Measurements from ENCODE around the gene ABCB11.
"Not testable (repeated sequence)": the region's sequence is repeated elsewhere in the genome, so short reads cannot be mapped to it uniquely, and the experiment has no call there.

Gene ABCB11

DNA sequence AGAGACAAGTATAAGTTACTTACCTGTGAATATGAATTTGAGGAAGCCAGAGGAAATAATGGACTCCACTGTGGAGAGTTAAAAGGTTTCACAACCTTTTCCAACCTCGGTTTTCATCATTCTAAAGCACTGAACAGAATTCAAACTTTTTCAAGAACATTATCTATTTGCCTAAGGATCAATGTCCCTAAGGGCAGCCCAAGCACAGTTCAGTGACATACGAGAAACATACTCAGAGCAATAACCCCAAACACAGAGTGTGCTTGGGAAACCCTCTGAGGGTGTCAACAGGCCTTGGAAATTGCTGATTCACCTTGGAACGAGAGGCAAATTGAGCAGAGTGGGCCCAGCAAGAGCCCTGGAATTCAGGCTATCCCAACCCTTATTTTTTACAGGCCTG, at the start of gene ABCB11:
Gene ABCB11, minus strand, starts transcription at position 123 of the 400 bp plus-strand sequence. CDS start 13,199 bp downstream, outside the sequence.
- DNase-seq, result no peak

- no peak for DNase-seq
Measured at GRCh38 chr2:169080250-169081069, 49.3 kb upstream of the ABCB11 start.

- no peak for DNase-seq
Measured at GRCh38 chr2:169077674-169078240, 46.6 kb upstream of the ABCB11 start.

DNA sequence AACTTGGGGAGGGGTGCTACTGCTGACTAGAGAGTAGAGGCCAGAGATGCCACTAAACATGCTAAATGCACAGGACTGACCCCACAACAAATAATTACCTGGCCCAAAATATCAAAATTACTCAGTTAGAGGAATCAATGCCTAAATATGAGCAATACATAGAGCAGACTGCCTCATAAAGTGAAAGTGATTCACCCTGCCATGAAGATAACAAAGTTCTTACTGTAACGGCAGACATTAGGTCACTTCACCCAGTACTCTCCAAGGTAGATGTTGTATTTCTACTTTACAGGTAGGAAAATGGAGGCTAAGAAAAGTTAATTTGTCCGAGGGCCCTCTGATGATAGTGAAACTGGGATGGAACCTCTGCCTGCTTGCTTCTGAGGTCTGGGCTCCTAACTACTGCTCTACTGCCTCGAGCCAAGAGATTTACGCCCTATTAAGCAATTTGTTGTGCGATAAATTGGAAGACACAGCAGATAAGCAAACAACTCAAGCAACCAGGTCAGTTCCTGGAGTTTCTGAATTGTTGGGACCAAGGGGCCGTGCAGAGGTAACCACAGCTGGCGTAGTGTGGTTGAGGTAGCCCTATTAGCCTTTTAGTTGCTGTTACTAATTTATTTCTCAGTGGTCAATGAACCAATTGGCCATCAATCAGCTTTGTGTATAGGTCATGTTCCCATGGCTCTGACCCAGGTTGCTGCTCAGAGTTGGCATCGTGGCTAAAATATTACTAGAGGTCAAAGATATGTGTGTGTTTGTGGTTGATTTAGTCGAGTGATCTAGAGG, 43.0 kb upstream of the ABCB11 start:
- no peak for DNase-seq

- no peak for DNase-seq
Measured at GRCh38 chr2:169073211-169073962, 42.3 kb upstream of the ABCB11 start.

DNA sequence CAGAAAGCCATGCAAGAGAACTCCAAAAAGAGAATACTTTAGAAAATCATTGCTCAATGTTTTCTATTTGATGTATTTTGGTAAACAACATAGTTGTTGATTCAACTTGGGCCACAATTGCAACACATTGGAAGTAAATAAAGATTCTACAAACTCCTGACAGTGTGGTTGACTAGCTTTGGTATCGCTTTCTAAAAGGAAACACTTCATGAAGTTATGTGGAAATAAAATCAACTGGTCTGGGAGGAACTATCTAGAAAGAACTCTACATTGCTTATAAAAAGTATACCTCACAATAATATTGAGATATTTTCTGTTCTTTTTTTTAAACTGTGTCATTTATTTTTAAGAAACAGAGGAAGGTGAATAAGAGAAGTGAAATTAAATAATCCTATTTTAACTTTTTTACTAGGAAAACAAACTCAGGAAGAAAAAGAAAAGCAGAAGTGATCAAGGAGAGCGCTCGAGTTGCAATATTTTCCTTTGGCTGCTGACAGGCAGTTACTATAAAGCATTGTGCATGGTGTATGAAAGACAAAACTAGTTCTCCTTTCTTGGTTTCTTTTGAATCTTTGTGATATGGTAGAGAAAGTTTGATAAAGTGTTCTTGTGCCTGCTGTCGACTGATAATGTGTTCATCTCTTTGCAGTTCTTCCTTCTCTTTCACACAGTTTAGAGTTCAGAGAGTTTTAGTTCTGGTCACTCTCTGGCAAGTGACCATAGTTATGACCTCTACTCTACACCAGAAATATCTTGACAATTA, 41.2 kb upstream of the ABCB11 start:
- DNase-seq, result no peak

DNA sequence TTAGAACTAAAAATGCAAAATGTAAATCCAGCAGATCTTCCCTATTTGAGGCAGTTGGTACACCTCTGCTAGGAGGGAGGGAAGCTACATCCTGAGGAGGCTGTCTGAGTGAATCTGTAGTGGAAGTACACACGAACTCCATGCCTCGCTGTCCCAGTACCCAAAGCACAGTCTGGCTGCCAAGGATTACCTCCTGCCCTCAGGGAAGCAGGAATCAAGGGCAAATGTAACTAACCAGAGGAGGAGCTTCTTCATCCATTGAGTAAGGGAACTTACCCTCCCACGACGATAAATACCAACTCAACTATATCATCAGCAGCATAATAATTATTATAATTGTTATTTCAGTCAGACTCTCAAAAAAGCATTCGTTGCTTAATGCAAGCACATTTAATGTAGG, 40.3 kb upstream of the ABCB11 start:
- DNase-seq, result no peak

- DNase-seq, result no peak
Measured at GRCh38 chr2:169069833-169070232, 38.7 kb upstream of the ABCB11 start.

DNA sequence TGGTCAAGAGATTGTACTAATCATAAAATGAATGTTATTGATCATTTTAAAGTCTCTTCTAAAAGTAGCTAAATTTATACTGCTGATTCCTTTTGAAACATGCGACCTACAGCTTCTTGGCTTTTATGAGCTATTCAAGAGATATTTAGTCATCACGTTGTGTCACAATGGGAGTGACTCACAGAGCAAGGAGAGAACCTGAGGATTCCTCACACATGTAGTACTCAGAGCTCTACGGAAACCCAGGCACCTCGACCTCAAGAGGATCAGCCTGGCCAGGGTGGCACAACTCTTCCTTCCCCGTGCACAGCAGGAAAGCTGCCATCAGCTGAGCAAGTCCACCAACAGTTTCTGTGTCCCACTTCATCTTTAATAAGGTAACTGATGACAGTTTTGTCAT, 38.2 kb upstream of the ABCB11 start, which contains the start of gene DHRS9:
Gene DHRS9, plus strand, starts transcription at position 223 of the 400 bp plus-strand sequence. CDS start 12,019 bp downstream, outside the sequence.
- no peak for DNase-seq

DNA sequence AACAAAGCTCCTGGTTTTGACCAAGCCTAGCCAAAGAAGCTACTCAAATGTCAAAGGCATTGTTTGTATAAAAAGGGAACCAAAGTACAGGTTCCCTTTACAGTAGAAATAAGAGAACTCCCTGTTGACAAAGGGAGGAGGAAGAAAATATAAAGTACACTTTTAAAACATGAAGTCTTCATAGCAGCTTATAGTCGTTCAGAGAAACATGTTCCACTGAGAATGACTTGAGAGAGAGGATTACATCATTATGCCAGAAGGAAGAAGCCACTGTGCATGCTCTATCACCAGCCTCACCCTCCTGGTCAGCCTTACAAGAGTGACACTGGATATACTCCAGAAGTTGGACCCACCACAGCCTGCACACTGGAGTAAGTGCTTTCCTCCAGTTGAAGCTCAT, 35.8 kb upstream of the ABCB11 start:
- no peak for DNase-seq

- DNase-seq, result no peak
Measured at GRCh38 chr2:169065864-169066517, 34.9 kb upstream of the ABCB11 start.

DNA sequence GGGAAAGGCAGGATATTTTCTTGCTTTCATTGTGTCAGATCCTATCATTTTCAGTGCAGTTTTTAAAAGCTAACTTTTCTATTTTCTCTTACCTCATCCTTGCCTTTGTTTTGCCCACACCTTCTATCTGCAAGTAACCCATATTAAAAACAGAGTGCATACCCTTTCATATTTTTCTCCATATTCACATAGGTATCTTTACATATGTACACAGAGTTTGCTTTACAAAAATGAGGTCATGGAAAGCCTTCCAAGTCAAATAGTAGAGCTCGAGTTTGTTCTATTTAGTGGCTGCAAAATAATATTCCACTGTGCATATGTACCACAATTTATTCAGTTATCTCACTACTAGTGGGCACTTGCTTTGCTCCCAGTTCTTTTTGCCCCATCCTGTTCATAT, 34.3 kb upstream of the ABCB11 start:
- DNase-seq, result no peak

DNA sequence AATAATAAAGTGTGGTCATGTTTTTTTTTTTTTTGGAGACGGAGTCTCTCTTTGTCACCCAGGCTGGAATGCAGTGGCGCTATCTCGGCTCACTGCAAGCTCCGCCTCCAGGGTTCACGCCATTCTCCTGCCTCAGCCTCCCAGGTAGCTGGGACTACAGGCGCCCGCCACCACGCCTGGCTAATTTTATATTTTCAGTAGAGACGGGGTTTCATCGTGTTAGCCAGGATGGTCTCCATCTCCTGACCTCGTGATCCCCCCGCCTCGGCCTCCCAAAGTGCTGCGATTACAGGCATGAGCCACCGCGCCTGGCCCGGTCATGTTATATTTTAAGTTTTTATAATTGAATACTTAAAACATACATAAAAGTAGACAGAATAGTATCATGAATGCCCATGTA, 33.1 kb upstream of the ABCB11 start:
- not testable (repeated sequence) for DNase-seq

DNA sequence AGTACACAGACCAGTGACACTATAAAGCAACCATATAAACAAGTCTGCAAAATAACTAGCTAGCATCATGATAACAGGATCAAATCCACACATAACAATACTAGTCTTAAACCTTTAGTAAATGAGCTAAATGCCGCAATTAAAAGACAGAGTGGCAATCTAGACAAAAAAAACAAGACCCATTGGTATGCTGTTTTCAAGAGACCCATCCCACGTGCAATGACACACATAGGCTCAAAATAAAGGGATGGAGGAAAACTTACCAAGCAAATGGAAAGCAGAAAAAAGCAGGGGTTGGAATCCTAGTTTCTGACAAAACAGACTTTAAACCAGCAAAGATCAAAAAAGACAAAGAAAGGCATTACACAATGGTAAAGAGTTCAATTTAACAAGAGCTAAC, 23.5 kb upstream of the ABCB11 start:
- not testable (repeated sequence) for DNase-seq

GRCh38 chr2:169050476-169051240, 19.5 kb upstream of the ABCB11 start:
- no peak for DNase-seq

DNA sequence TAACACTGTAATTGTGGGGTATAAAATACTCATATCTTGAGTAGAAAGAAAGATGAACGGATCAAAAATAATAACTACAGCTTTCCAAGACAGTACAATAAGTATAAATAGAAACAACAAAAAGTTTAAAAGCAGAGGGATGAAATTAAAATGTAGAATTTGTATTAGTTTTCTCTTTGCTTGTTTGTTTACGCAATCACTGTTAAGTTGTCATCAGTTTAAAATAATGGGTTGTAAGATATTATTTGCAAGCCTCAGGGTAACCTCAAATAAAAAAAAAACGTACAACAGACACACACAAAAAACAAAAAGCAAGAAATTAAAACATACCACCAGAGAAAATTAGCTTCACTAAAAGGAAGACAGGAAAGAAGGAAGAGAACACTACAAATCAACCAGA, 18.0 kb upstream of the ABCB11 start:
- no peak for DNase-seq

DNA sequence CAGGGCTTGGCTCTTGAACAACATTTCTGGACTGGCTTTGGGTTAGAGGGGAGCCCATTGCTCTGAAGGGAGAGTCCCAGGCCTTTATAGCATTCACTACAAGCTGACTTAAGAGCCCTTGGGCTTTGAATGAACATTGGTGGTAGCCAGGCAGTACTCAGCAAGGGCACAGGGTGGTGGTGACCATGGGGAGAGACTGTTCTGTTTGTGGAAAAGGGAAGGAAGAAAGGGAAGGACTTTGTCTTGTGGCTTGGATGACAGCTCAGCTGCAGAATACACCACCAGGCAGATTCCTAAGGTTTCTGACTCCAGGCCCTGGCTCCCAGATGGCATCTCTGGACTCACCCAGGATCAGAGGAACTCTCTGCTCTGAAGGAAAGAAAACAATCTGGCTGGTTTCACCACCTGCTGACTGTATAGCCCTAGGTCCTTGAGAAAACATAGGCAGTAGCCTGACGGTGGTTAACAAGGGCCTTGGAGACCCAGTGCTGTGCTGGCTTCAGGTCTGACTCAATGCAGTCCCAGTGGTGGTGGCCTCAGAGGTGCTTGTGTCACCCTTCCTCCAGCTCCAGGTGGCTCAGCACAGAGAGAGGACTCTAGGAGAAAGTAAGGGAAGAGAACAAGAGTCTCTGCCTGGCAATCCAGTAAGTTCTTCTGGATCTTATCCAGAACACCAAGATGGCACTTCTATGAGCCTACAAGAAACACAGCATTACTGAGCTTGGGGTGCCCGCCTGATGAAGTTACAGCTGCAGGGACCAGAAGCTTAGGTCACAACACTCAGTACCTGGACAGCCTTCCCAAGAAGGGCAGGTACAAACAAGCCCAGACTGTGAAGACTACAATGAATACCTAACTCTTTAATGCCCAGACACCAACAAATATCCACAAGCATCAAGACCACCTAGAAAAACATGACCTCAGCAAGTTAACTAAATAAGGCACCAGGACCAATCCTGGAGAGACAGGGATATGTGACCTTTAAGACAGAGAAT, 16.4 kb upstream of the ABCB11 start:
- no peak for DNase-seq

DNA sequence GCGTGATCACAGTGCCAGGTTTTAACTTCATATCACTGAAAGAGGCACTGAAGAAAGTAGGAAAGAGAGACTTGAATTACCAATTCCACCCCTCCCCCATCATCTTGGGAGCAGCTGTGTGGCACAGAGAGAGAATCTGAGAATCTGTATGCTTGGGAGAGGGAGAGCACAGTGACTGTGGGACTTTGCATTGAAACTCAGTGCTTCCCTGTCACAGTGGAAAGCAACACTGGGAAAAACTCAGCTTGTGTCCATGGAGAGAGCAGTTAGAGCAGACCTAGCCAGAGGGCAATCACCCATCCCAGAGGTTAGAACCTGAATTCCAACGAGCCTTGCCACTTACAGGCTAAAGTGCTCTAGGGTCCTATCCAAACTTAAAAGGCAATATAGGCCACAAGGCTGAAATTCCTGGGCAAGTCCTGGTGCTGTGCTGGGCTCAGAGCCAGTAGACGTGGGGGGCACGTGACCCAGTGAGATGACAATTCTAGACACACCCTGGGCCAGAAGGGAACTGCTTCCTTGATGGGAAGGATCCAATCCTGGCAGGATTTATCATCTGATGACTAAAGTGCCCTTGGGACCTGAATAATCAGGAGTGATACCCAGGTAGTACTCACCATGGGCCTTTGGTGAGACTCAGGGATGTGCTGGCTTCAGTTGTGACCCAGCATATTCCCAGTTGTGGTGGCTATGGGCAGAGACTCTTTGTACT, 15.5 kb upstream of the ABCB11 start:
- no peak for DNase-seq

GRCh38 chr2:169042856-169043255, 11.7 kb upstream of the ABCB11 start:
- no peak for DNase-seq

Measured in activated CD8-positive, alpha-beta memory T cell treated with anti-CD3 and anti-CD28 coated beads, Interleukin-2, amount 50 U/mL, for 4 hours (primary cell).